SK-N-SH treated with all-trans-retinoic acid at 6 μM for 48 hours (cell line): ENCODE data around the gene CAV1.

Experiments used
- ARNTL ChIP-seq: fragments of 450-650 bp; formaldehyde crosslinking; IDR thresholded peaks from 2 replicates; pipeline ENCODE4 v1.5.0; 2020; ENCODE audit warnings: low read depth, mild to moderate bottlenecking, moderate library complexity, borderline replicate concordance
- BACH2 ChIP-seq: fragments of 250-450 bp; sonication (Bioruptor Pico); IDR thresholded peaks from 2 replicates; pipeline ENCODE4 v1.9.0; 2021; ENCODE audit warnings: mild to moderate bottlenecking, borderline replicate concordance
- CREB5 ChIP-seq: fragments of 250-450 bp; sonication (Bioruptor Pico); IDR thresholded peaks from 2 replicates; pipeline ENCODE4 v1.5.1; 2020; ENCODE audit warnings: low read depth, mild to moderate bottlenecking, moderate library complexity
- CSDC2 ChIP-seq: fragments of 250-450 bp; sonication (Bioruptor Pico); IDR thresholded peaks from 2 replicates; pipeline ENCODE4 v1.5.0; 2020; ENCODE audit warnings: mild to moderate bottlenecking, moderate library complexity
- ESRRG ChIP-seq: fragments of 250-450 bp; sonication (Bioruptor Pico); IDR thresholded peaks from 2 replicates; pipeline ENCODE4 v1.6.1; 2021; ENCODE audit warnings: mild to moderate bottlenecking
- PATZ1 ChIP-seq: fragments of 250-450 bp; sonication (Bioruptor Pico); IDR thresholded peaks from 2 replicates; pipeline ENCODE4 v1.8.0; 2020; ENCODE audit warnings: mild to moderate bottlenecking, moderate library complexity, borderline replicate concordance
- PPARA ChIP-seq: fragments of 250-450 bp; sonication (Bioruptor Pico); IDR thresholded peaks from 2 replicates; pipeline ENCODE4 v1.5.0; 2020; ENCODE audit warnings: mild to moderate bottlenecking, borderline replicate concordance
- SNAI2 ChIP-seq: fragments of 250-450 bp; sonication (Bioruptor Pico); IDR thresholded peaks from 2 replicates; pipeline ENCODE4 v1.5.0; 2020; ENCODE audit warnings: mild to moderate bottlenecking, moderate library complexity
- ZFP30 ChIP-seq: fragments of 450-650 bp; formaldehyde crosslinking; IDR thresholded peaks from 2 replicates; pipeline ENCODE4 v1.5.0; 2022; ENCODE audit warnings: mild to moderate bottlenecking, moderate library complexity

GRCh38 chr7:116544487-116544886 is 19.7 kb downstream of the CAV1 start:
- TF ChIP-seq ZFP30 (CRISPR knock-in tag) (no peak), ARNTL (CRISPR knock-in tag) (no peak), ESRRG (CRISPR knock-in tag) (no peak), CSDC2 (no peak), CREB5 (no peak), PPARA (CRISPR knock-in tag) (no peak), PATZ1 (CRISPR knock-in tag) (no peak), SNAI2 (CRISPR knock-in tag) (no peak), BACH2 (CRISPR knock-in tag) (no peak)
